ENCODE data around the gene PPP2R5C. TPM values are rescaled to one million over a fixed set of nuclear protein-coding genes. Genes with fewer than 3 reads are reported as not detected.
"Not testable (repeated sequence)": the region's sequence is repeated elsewhere in the genome, so short reads cannot be mapped to it uniquely, and the experiment has no call there.

Gene PPP2R5C
- total RNA-seq, 2 donors from 2014 or later: 232 to 283 TPM

DNA sequence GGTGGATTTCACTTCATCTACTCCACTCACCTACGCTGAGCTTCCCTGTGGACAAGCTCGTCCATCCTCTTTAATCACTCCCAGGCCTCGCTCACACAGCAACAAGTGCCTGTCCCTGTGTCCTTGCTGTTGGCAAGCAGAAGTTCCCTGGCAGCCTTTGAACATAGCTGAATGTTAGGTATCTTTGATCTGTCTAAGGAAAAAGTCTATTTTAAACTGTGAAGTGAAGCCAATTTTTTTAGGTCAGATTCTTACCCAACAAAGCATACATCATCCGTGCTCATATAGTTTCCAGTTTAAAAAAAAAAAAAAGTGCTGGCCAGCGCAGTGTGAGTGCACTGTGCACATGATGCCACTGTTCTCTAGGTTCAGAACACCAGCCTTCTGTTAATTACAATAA is 36.3 kb downstream of the PPP2R5C start:
- H3K4me3 Mint-ChIP-seq: no peak overlapping the region
- H3K4me1 Mint-ChIP-seq: peaks cover 4% of the 10 kb centered on the region
- H3K9me3 Mint-ChIP-seq: peaks cover 4% of the 10 kb centered on the region
- H3K27me3 Mint-ChIP-seq: no peaks in the 10 kb centered on the region
- peaks cover 16% of the 10 kb centered on the region for H3K36me3 Mint-ChIP-seq (ENCODE audit: low read depth)
- no peak overlapping the region for H3K27ac Mint-ChIP-seq
- ATAC-seq (replicated peaks): no peak

DNA sequence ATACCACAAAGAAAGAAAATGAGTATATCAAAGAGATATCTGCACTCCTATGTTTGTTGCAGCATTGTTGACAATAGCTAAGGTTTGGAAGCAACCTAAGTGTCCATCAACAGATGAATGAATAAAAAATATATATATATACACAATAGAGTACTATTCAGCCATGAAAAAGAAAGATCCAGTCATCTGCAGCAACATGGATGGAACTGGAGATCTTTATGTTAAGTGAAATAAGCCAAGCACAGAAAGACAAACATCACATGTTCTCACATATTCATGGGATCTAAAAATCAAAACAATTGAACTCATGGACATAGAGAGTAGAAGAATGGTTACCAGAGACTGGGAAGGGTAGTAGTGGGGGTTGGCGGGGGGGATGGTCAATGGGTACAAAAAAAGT is 42.9 kb downstream of the PPP2R5C start:
- not testable (repeated sequence) for H3K27me3 Mint-ChIP-seq; H3K27ac Mint-ChIP-seq; H3K9me3 Mint-ChIP-seq; H3K4me3 Mint-ChIP-seq; ATAC-seq (replicated peaks); H3K4me1 Mint-ChIP-seq; H3K36me3 Mint-ChIP-seq (ENCODE audit: low read depth)

DNA sequence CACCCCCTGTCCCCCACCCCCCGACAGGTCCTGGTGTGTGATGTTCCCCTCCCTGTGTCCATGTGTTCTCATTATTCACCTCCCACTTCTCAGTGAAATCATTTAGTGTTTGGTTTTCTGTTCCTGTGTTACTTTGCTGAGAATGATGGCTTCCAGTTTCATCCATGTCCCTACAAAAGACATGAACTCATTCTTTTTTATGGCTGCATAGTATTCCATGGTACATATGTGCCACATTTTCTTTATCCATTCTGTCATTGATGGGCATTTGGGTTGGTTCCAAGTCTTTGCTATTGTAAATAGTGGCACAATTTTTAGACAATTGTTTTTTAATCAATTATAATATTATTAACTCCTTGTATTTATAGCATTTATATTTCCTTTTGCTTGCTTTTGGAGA is 44.7 kb downstream of the PPP2R5C start:
- H3K27ac Mint-ChIP-seq; H3K27me3 Mint-ChIP-seq; H3K9me3 Mint-ChIP-seq; H3K4me1 Mint-ChIP-seq; ATAC-seq (replicated peaks); H3K4me3 Mint-ChIP-seq: not testable (repeated sequence)
- H3K36me3 Mint-ChIP-seq (ENCODE audit: low read depth): peaks cover 17% of the 10 kb centered on the region

DNA sequence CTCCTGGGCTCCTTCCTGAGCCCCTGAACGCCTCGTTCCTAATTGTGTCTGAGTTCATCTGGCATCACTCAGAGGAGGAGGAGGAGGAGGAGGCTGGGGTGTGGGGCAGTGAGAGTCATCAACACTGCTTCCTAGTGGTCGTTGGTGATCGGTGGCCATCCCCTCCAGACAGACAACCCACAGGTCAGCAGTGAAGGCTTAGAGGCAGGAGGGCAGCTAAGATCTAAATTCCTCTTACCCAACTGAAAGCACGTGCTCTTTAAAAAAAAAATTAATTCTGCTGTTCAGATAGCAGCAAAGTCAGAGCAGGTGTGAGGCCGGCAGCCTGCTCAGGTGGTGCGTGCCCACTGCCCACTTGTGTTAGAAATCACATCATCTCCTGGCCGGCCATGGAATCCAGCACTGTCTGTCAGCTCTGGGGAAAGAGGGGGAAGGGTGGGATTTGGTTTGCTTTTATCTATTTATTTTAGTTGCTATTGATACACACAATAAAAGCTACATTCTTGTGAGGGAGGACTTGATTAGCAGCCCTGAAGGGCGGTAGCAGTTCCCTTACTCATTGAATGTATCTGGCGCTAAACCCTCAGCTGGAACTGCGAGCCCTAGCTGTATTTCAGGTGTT is 46.6 kb downstream of the PPP2R5C start:
- Mint-ChIP-seq H3K27ac (peak overlapping the region; percentile 82), H3K4me1 (peaks cover 14% of the 10 kb centered on the region), H3K9me3 (no peaks in the 10 kb centered on the region), H3K36me3 (ENCODE audit: low read depth) (peaks cover 36% of the 10 kb centered on the region), H3K27me3 (no peaks in the 10 kb centered on the region), H3K4me3 (peak overlapping the region; percentile 98)
- no peak for ATAC-seq (replicated peaks)

DNA sequence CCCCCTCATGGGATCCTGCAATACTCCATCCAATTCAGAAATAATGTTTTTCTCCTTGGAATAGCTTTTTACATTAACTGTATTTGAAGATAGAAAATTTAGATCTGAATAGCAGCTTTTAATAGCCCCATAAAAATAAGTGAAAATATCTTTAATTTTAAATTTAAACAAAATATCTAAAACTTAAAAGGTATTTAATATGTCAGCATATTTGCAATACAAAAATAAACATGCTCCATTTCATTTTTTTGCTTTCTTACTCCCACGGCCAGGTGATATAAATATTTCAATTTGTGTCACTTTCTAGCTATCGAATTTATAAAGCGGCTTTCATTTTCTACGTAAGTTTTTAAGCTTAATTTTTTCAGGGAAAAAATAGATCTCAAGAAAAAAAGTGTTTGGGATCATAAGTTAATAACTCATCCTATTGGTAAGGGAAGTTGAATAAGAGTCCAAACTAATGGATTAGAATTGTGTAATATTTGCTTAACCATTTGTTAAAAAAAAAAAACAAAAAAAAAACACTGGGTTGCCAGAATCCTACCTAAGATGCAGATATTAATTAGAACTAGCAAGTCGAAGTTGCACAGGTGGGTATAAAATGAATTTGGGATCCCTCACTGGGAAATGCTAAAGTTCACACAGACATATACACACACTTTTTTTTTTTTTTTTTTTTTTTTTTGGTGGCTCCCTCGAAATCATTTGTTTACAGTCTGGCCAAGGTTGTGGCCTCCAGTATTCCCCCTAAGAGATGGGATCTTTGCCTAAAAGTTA is 47.6 kb downstream of the PPP2R5C start:
- Mint-ChIP-seq H3K27me3 (no peaks in the 10 kb centered on the region), H3K27ac (peak overlapping the region; percentile 95), H3K9me3 (no peaks in the 10 kb centered on the region), H3K4me3 (peak overlapping the region; percentile 98), H3K36me3 (ENCODE audit: low read depth) (peaks cover 44% of the 10 kb centered on the region), H3K4me1 (peaks cover 24% of the 10 kb centered on the region)
- no peak for ATAC-seq (replicated peaks)

DNA sequence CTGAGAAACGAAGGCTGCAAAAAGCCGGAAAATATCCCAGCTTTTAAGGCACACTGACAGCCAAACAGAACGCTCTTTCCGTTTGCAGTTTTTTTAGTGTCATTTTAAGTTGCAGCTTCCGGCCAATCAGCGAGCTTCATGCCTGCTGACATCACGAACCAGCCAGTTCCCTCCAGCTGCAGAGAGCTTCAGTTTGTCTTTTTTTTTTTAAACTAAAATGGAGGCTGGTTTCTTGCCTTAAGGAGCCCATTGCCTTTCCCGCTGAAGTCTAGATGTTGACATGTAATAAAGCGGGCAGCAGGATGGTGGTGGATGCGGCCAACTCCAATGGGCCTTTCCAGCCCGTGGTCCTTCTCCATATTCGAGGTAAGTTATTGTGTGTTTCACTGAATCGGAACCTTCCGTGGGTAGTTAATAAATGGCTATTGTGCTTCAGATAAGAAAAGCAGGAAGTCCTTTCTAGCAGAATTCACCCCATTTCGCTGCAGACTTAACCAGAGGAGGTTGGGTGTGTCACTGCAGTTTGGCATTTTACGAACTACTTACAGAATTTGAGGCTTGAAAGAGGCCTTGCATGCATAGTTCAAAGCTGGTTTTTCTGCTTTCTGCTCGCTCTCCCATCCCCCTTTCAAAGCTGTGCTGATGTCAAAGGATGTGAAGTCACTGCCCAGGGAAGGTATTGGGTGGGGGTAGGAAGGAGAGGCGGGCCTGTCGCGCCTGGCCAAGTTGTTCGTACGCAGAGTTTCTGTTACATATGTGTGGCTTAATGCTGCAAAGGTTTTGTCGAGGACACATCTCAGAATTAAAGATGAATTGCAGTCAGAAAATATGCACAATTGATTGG is 48.4 kb downstream of the PPP2R5C start:
- peak; percentile 89 for ATAC-seq (replicated peaks)
- Mint-ChIP-seq H3K4me3 (peak overlapping the region; percentile 98), H3K36me3 (ENCODE audit: low read depth) (peaks cover 52% of the 10 kb centered on the region), H3K27ac (peak overlapping the region; percentile 95), H3K9me3 (no peaks in the 10 kb centered on the region), H3K4me1 (peaks cover 32% of the 10 kb centered on the region), H3K27me3 (no peaks in the 10 kb centered on the region)

DNA sequence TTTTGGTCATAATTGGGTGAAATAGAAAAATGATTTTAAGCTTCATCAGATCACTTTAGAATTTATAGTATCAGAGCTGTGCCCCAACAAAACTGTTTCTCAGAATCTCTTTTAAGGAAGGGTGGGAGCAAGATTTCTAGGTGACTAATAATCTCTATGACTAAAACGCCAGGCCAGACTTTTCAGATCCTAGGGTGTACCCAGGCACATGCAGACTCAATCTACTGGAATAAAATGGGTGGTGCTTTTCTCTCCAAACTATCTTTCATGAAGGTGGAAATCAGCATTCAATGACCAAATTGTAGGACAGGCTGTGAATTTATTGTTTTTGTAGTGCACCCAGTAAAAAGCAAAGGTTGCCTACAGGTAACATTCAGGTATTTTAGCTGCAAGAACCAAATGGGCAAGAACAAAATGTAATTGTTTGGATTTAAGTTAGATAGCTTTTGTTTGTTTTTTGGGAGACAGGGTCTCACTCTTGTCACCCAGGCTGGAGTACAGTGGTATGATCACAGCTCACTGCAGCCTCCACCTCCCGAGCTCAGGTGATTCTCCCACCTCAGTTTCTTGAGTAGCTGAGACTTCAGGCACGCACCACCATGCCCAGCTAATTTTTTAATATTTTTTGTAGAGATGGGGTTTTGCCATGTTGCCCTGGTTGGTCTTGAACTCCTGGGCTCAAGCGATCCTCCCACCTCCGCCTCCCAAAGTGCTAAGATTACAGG is 49.5 kb downstream of the PPP2R5C start:
- Mint-ChIP-seq H3K27ac (peak overlapping the region; percentile 95), H3K4me1 (peaks cover 38% of the 10 kb centered on the region), H3K9me3 (no peaks in the 10 kb centered on the region), H3K27me3 (no peaks in the 10 kb centered on the region), H3K4me3 (peak overlapping the region; percentile 98), H3K36me3 (ENCODE audit: low read depth) (peaks cover 61% of the 10 kb centered on the region)
- ATAC-seq (replicated peaks): peak; percentile 42

DNA sequence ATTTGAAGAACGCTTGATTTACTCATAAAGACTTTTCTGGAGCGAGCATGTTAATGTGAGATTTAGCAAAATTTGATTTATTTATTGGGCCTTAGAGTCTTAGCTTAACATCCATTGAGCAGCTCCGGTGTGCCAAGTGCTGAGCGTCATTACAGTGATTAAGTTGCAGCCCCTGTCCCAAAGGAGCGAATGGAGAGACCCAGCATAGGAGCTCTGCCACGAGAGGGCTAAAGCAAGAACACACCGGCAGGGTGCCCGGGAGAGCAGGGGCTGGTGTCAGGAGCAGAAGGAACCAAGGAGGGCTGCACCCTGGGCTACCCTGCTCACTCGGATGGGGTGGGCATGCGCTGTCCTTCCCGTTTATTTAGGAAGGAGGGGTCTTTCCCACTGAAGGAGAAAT is 50.6 kb downstream of the PPP2R5C start:
- Mint-ChIP-seq H3K9me3 (no peaks in the 10 kb centered on the region), H3K4me1 (peaks cover 45% of the 10 kb centered on the region), H3K4me3 (peak overlapping the region; percentile 98), H3K27me3 (no peaks in the 10 kb centered on the region), H3K36me3 (ENCODE audit: low read depth) (peaks cover 68% of the 10 kb centered on the region), H3K27ac (peak overlapping the region; percentile 95)
- no peak for ATAC-seq (replicated peaks)

DNA sequence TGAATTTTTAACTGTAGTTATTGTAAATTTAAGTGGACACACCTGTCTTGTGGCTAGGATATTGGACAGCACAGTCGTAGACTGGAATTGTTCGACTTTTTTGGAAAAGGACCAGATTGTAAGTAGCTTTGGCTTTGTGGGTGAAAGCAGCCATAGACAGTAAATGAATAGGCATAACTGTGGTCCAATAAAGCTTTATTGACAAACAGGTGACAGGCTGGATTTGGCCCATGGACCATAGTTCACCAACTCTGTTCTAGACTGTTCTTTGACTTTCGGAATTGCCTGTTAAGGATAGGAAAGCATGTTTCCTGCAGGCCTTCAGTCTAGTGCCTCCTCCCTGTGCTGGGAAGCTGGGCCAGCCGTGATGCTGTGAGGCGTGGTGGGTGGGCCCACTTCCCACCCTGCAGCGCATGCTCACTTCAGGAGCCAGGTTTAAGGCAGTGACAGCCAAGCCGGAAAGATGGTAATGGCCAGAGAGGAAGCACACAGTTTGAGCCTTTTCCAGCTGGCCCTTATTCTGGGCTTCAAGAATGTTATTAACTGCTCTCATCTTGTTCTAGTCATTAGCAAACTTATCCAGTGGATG is 51.8 kb downstream of the PPP2R5C start:
- ATAC-seq (replicated peaks): no peak
- Mint-ChIP-seq H3K4me1 (peaks cover 51% of the 10 kb centered on the region), H3K27ac (peak overlapping the region; percentile 95), H3K4me3 (peak overlapping the region; percentile 98), H3K27me3 (no peaks in the 10 kb centered on the region), H3K9me3 (no peaks in the 10 kb centered on the region), H3K36me3 (ENCODE audit: low read depth) (peaks cover 76% of the 10 kb centered on the region)

DNA sequence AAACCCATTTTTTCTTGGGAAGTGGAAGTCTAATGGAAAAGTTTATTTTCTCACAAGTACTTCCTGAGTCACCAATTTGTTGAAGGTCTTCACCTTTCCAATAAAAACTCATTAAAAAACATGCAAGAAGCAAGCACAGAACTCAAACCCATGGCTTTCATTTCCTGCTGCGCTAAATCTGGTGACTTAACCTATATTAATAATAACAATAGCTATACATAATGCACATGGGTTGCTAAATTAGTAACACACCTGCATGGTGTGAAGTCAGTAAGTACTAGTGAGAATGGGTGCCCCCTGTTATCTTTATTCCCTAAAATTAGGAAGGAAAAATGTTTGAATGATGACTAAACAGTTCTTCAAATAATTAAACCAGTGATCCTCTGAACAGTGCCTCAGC is 52.3 kb downstream of the PPP2R5C start:
- H3K9me3 Mint-ChIP-seq: no peaks in the 10 kb centered on the region
- H3K36me3 Mint-ChIP-seq (ENCODE audit: low read depth): peaks cover 81% of the 10 kb centered on the region
- H3K27ac Mint-ChIP-seq: peak overlapping the region; percentile 95

DNA sequence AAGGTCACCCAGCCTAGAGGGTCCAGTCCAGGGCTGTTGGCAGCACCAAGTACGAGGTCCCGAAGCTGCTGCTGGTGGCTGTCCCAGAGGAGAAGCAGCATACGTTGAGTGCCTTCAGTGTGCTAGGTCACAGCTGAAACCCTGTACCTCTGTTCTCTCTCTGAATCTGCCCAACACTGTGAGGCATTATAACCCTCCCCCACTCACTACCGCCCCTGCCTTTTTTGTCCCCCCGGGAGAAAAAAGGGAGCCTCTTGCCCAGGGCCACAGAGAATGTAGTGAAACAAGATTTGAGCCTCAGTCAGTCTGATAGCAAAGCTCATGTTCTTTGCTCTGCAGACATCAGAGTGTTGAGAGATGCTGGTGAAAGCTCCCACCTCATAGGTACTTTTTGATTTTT is 53.4 kb downstream of the PPP2R5C start:
- Mint-ChIP-seq H3K4me3 (peak overlapping the region; percentile 98), H3K4me1 (peaks cover 60% of the 10 kb centered on the region), H3K27me3 (no peaks in the 10 kb centered on the region), H3K9me3 (no peaks in the 10 kb centered on the region), H3K36me3 (ENCODE audit: low read depth) (peaks cover 88% of the 10 kb centered on the region), H3K27ac (peak overlapping the region; percentile 95)
- ATAC-seq (replicated peaks): peak; percentile 9

More for the DNA sequence above, 52.3 kb downstream of the PPP2R5C start:
- no peak for ATAC-seq (replicated peaks)
- Mint-ChIP-seq H3K27me3 (no peaks in the 10 kb centered on the region), H3K4me1 (peaks cover 51% of the 10 kb centered on the region), H3K4me3 (peak overlapping the region; percentile 98)

DNA sequence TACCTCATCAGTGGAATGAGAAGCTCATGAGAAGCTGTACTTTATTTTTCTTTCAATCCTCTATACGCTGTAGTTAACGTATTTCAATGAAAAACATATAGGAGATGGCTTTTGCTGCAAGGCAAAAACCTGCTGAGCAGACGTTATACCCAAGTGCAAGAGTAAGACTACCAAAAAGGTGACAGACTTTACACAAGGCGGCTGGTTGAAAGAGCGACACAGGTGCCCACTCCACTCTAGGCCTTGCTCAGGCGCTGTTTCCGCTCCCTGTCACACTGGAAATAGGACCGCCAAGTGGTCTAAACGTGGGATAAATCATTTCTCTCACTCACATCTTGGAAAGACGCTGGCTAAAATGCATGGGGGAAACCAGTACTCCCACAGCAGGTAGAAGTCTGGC is 54.5 kb downstream of the PPP2R5C start:
- Mint-ChIP-seq H3K4me1 (peaks cover 65% of the 10 kb centered on the region), H3K36me3 (ENCODE audit: low read depth) (peaks cover 86% of the 10 kb centered on the region), H3K27me3 (no peaks in the 10 kb centered on the region), H3K4me3 (peak overlapping the region; percentile 98), H3K9me3 (no peaks in the 10 kb centered on the region), H3K27ac (peak overlapping the region; percentile 95)
- no peak for ATAC-seq (replicated peaks)

DNA sequence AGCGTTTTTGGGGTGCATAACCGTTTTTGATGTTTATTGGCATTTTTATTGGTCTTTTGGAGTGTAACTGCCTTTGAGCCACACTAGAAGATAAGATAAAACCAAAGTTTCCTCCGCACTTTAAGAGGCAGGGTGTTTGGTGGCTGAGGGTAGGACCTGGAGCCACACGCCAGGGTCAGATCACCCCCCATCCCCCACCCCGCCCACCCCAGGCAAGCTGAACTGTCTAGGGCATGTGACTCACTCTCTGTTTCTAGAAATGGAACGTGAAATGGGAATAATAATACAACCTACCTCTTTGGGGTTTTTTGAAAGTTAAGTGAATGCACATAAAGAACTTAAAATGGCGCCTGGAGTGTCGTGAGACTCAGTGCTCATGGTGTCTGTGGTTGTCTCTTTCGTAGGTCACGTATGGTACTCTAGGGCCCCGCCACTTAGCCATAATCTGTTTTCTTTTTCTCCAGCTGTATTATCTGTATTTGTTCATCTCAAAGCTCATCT is 56.0 kb downstream of the PPP2R5C start:
- H3K36me3 Mint-ChIP-seq (ENCODE audit: low read depth): peaks cover 86% of the 10 kb centered on the region

More for the DNA sequence above, 56.0 kb downstream of the PPP2R5C start:
- Mint-ChIP-seq H3K27ac (peak overlapping the region; percentile 95), H3K9me3 (no peaks in the 10 kb centered on the region), H3K27me3 (no peaks in the 10 kb centered on the region), H3K4me1 (peaks cover 68% of the 10 kb centered on the region), H3K4me3 (peak overlapping the region; percentile 98)
- peak; percentile 45 for ATAC-seq (replicated peaks)

Measured in activated T-helper 17 cell treated with anti-CD3 and anti-CD28 coated beads, Interleukin-2, amount 50 U/mL, for 72 hours (primary cell).